Measurements from ENCODE around the gene VPS26A. TPM values are rescaled to one million over a fixed set of nuclear protein-coding genes. Genes with fewer than 3 reads are reported as not detected.
A peak's percentile ranks its signal among the peaks of the same experiment; 100 is the strongest.

The VPS26A gene
- total RNA-seq, 2 donors from 2014 or later, result 29.5 to 46.3 TPM

- no peaks in the 10 kb centered on the region for H3K36me3 ChIP-seq
- no peaks in the 10 kb centered on the region for H3K9me3 ChIP-seq
- peak overlapping the region; percentile 83 to 95 for H3K27ac ChIP-seq
- H3K27me3 ChIP-seq (replicated peaks; ENCODE audit: insufficient read depth), result no peaks in the 10 kb centered on the region
- H3K4me1 ChIP-seq (ENCODE audit: control insufficient read depth in 1 of 2, low read depth in 2 of 2), result peaks cover 10 to 23% of the 10 kb centered on the region in 2 donors
- TF ChIP-seq CTCF (IDR thresholded peaks at IDR 0.05), result no peak
- H3K4me3 ChIP-seq, result peak overlapping the region; percentile 99
- ATAC-seq (ENCODE audit: insufficient number of reproducible peaks, low FRiP score, low read depth) (no peak), DNase-seq (ENCODE audit: low spot score) (no peak)
Observed at GRCh38 chr10:69180525-69181204, 56.7 kb downstream of the VPS26A start.

GRCh38 chr10:69181433-69181832 is 57.5 kb downstream of the VPS26A start:
- H3K27me3 ChIP-seq (replicated peaks; ENCODE audit: insufficient read depth), result no peaks in the 10 kb centered on the region
- no peaks in the 10 kb centered on the region for H3K9me3 ChIP-seq
- H3K4me3 ChIP-seq, result peak overlapping the region; percentile 99
- H3K27ac ChIP-seq, result no peak overlapping the region
- ATAC-seq (ENCODE audit: insufficient number of reproducible peaks, low FRiP score, low read depth), result no peak
- H3K4me1 ChIP-seq (ENCODE audit: control insufficient read depth in 1 of 2, low read depth in 2 of 2), result peaks cover 10 to 23% of the 10 kb centered on the region in 2 donors
- H3K36me3 ChIP-seq, result no peaks in the 10 kb centered on the region
- no peak for TF ChIP-seq CTCF (IDR thresholded peaks at IDR 0.05)
- DNase-seq (ENCODE audit: low spot score), result no peak

GRCh38 chr10:69182005-69182404 is 58.0 kb downstream of the VPS26A start:
- TF ChIP-seq CTCF (IDR thresholded peaks at IDR 0.05), result no peak
- Histone ChIP-seq H3K9me3 (no peaks in the 10 kb centered on the region), H3K4me3 (no peak overlapping the region), H3K27me3 (replicated peaks; ENCODE audit: insufficient read depth) (no peaks in the 10 kb centered on the region), H3K27ac (no peak overlapping the region), H3K4me1 (ENCODE audit: control insufficient read depth in 1 of 2, low read depth in 2 of 2) (peaks cover 10 to 23% of the 10 kb centered on the region in 2 donors), H3K36me3 (no peaks in the 10 kb centered on the region)
- no peak for ATAC-seq (ENCODE audit: insufficient number of reproducible peaks, low FRiP score, low read depth)
- DNase-seq (ENCODE audit: low spot score), result no peak

GRCh38 chr10:69186524-69186923 is 62.5 kb downstream of the VPS26A start:
- ATAC-seq (ENCODE audit: insufficient number of reproducible peaks, low FRiP score, low read depth), result no peak
- no peaks in the 10 kb centered on the region for H3K9me3 ChIP-seq
- H3K36me3 ChIP-seq, result peaks cover 27% of the 10 kb centered on the region
- no peak overlapping the region for H3K27ac ChIP-seq
- no peak for DNase-seq (ENCODE audit: low spot score)
- no peak overlapping the region for H3K4me3 ChIP-seq
- no peak for TF ChIP-seq CTCF (IDR thresholded peaks at IDR 0.05)
- peaks cover 1 to 5% of the 10 kb centered on the region in 2 donors for H3K4me1 ChIP-seq (ENCODE audit: control insufficient read depth in 1 of 2, low read depth in 2 of 2)
- H3K27me3 ChIP-seq (replicated peaks; ENCODE audit: insufficient read depth), result no peaks in the 10 kb centered on the region

GRCh38 chr10:69201045-69201444 is 77.1 kb downstream of the VPS26A start:
- no peak overlapping the region for H3K27ac ChIP-seq
- H3K27me3 ChIP-seq (replicated peaks; ENCODE audit: insufficient read depth), result no peaks in the 10 kb centered on the region
- H3K9me3 ChIP-seq, result no peaks in the 10 kb centered on the region
- no peak for TF ChIP-seq CTCF (IDR thresholded peaks at IDR 0.05)
- peaks cover 54% of the 10 kb centered on the region for H3K36me3 ChIP-seq
- H3K4me3 ChIP-seq, result no peak overlapping the region
- no peaks in the 10 kb centered on the region for H3K4me1 ChIP-seq (ENCODE audit: control insufficient read depth in 1 of 2, low read depth in 2 of 2)
- ATAC-seq (ENCODE audit: insufficient number of reproducible peaks, low FRiP score, low read depth) (no peak), DNase-seq (ENCODE audit: low spot score) (no peak)

Measured in thoracic aorta (tissue), 2 donors.